PFSK-1 (cell line): Measurements from ENCODE around the gene NEK7.

ENCODE experiments used
- FOXP2 ChIP-seq: optimal IDR thresholded peaks from 2 replicates; pipeline ENCODE3; 2011; ENCODE audit warnings: borderline replicate concordance, control low read depth, inconsistent platforms; ENCODE audit not compliant: insufficient read depth; ENCODE audit errors: extremely low read length, extremely low read depth
- POLR2AphosphoS5 ChIP-seq: IDR thresholded peaks from 2 replicates; pipeline ENCODE4 v1.6.1; 2012; ENCODE audit warnings: low read depth, mild to moderate bottlenecking, control low read depth, low read length, moderate library complexity
- SIN3A ChIP-seq: IDR thresholded peaks from 2 replicates; pipeline ENCODE4 v1.6.1; 2012; ENCODE audit warnings: mild to moderate bottlenecking, low read length, moderate library complexity, borderline replicate concordance; ENCODE audit not compliant: insufficient read depth
- TAF1 ChIP-seq: IDR thresholded peaks from 2 replicates; pipeline ENCODE4 v1.6.1; 2012; ENCODE audit warnings: low read length, control low read depth, borderline replicate concordance; ENCODE audit not compliant: insufficient read depth
- TF ChIP-seq, protein P1 (sequence below), 2 experiments: IDR thresholded peaks; 2 replicates each; pipeline versions ENCODE4 v1.6.1 to v1.8.0; 2011 to 2012; ENCODE audit warnings: low read depth in 2 of 2, low read length in 2 of 2, control low read depth in 1 of 2, inconsistent platforms in 1 of 2, mild to moderate bottlenecking in 1 of 2, moderate library complexity in 1 of 2; ENCODE audit not compliant: insufficient read depth in 1 of 2

The NEK7 gene

DNA sequence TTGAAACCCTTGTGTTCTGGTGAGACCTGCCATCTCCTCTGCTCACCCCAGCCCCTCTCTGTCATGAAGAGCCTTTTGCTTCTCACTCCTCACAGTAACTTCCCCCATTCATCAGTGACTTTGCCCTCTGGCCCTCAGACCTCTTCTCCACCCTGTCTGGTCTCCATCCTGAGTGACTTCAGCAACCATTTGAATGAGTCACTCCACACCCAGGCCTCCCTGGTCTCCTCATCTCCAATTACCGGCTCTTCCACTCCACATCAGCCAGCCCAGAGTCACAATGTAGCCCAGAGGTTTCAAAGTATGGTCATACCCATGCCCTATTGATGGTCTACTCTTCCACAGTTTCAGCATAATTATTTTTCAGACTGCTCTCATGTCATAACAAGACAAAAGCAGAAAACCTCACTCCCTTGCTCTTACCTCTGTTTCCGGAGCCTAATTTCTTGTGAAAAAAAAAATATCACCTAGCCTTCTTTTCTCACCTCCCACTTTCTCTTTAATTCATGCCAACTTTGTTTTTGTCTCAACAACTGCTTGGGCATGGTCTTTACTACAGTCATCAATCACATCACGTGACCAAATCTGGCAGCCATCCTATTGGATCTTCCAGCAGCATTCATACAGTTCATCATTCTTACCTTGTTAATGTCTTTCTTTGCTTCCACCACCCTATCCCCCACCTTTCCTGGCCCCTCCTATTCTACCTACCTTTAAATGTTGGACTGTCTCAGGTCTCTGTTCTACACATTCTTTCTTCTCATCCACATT lies 35.6 kb upstream of the NEK7 start:
- TF ChIP-seq POLR2AphosphoS5 = peak; percentile 55; the same call in 1 of the 2 replicates
- TF ChIP-seq, protein P1, sequence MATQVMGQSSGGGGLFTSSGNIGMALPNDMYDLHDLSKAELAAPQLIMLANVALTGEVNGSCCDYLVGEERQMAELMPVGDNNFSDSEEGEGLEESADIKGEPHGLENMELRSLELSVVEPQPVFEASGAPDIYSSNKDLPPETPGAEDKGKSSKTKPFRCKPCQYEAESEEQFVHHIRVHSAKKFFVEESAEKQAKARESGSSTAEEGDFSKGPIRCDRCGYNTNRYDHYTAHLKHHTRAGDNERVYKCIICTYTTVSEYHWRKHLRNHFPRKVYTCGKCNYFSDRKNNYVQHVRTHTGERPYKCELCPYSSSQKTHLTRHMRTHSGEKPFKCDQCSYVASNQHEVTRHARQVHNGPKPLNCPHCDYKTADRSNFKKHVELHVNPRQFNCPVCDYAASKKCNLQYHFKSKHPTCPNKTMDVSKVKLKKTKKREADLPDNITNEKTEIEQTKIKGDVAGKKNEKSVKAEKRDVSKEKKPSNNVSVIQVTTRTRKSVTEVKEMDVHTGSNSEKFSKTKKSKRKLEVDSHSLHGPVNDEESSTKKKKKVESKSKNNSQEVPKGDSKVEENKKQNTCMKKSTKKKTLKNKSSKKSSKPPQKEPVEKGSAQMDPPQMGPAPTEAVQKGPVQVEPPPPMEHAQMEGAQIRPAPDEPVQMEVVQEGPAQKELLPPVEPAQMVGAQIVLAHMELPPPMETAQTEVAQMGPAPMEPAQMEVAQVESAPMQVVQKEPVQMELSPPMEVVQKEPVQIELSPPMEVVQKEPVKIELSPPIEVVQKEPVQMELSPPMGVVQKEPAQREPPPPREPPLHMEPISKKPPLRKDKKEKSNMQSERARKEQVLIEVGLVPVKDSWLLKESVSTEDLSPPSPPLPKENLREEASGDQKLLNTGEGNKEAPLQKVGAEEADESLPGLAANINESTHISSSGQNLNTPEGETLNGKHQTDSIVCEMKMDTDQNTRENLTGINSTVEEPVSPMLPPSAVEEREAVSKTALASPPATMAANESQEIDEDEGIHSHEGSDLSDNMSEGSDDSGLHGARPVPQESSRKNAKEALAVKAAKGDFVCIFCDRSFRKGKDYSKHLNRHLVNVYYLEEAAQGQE (IDR thresholded peaks at IDR 0.05; ENCODE audit: insufficient read depth in 1 of 2, low read depth in 2 of 2, low read length in 2 of 2) = peak in 1 of 2 experiments; percentile 65; a peak in 1 of 4 replicates
- TF ChIP-seq TAF1 = peak; percentile 71; the same call in 1 of the 2 replicates
- TF ChIP-seq SIN3A = peak; percentile 62; the same call in 1 of the 2 replicates
- peak; percentile 66 for TF ChIP-seq FOXP2

DNA sequence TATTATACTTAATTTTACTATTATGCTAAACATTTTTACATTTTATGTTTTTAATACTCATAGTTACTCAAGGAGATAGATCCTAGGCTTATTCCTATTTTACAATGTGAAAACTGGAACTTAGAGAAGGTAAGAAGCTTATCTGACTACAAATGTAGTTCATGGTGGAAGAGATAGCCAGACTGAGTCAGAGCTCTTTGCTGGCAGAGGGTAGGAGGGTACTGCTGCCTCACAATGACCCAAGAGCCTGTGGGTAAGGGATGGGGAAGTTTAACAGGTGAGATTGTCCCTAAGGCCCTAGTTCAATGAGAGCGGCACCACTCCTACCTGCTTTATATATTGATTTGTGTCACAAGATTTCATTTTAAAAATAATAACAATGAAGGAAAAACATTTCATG lies 34.1 kb upstream of the NEK7 start:
- TF ChIP-seq TAF1 = no peak
- no peak for TF ChIP-seq POLR2AphosphoS5
- TF ChIP-seq SIN3A = no peak
- TF ChIP-seq FOXP2 = no peak
- TF ChIP-seq, protein P1 (IDR thresholded peaks at IDR 0.05; ENCODE audit: insufficient read depth in 1 of 2, low read depth in 2 of 2, low read length in 2 of 2) = no peak

DNA sequence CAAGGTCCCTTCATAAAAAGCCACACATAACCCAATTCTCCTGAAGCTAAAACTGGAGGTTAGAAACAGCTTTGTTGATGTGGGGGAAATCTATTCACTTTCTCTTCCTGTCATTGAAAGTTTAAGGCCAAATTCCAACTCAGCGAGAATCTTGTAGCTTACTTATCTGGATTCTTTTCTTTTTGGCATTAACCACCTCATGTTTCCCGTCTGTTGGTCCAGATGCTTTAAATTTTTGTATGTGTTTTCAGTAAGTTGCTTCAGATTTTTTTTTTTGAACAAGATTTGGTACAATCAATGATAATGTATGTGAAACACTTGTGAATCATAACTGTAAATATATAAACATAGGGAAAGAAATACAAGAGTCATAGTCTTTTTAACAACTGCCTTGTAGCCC lies 33.7 kb upstream of the NEK7 start:
- TF ChIP-seq SIN3A (no peak), POLR2AphosphoS5 (no peak), TAF1 (no peak), FOXP2 (no peak)
- TF ChIP-seq, protein P1 (IDR thresholded peaks at IDR 0.05; ENCODE audit: insufficient read depth in 1 of 2, low read depth in 2 of 2, low read length in 2 of 2) = no peak

DNA sequence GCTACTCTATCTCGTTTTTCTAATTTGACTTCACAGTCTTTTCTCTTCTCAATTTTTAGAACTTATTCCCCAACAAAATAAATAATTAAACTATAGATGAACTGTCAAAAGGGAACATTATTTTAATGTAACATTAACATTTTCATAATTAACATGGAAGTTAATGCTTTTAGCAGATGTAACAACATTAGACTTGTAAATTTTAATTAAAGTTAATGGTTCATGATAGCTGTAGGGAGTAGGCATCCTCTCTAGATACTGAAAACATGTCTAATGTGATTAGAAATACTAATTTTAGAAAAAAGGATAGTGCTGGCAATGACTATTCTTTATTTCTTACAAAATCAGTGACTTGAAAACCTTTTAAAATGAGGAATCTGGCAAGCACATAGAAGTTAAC lies 32.1 kb upstream of the NEK7 start:
- TF ChIP-seq FOXP2 (no peak), POLR2AphosphoS5 (no peak), SIN3A (no peak)
- TF ChIP-seq, protein P1 (IDR thresholded peaks at IDR 0.05; ENCODE audit: insufficient read depth in 1 of 2, low read depth in 2 of 2, low read length in 2 of 2) = no peak
